Memory B cell (primary cell): ENCODE data around the gene CCDC178.

Experiments used
- ATAC-seq: fragments of 150-1000 bp; cut with Tn5 transposase; 2 replicates; pipeline ENCODE4 v1.10.0; 2021; ENCODE audit warnings: low read depth, mild to moderate bottlenecking, moderate library complexity
- DNase-seq, 2 donors: peaks; one replicate each; pipeline ENCODE4 v3.0.0; 2022; ENCODE audit warnings: low spot score in 2 of 2
- H3K27ac Mint-ChIP-seq: one replicate; pipeline ENCODE4 v1.8.0; 2022; ENCODE audit warnings: mild to moderate bottlenecking, moderate library complexity, mixed read lengths
- H3K27me3 Mint-ChIP-seq: one replicate; pipeline ENCODE4 v1.8.0; 2022; ENCODE audit warnings: mixed read lengths
- H3K36me3 Mint-ChIP-seq: one replicate; pipeline ENCODE4 v1.8.0; 2022; ENCODE audit warnings: mild to moderate bottlenecking, mixed read lengths
- H3K4me1 Mint-ChIP-seq: one replicate; pipeline ENCODE4 v1.8.0; 2022; ENCODE audit warnings: mixed read lengths
- H3K4me3 Mint-ChIP-seq: one replicate; pipeline ENCODE4 v1.8.0; 2022; ENCODE audit warnings: mild to moderate bottlenecking, moderate library complexity, mixed read lengths
- H3K9me3 Mint-ChIP-seq: one replicate; pipeline ENCODE4 v1.8.0; 2022; ENCODE audit warnings: mixed read lengths

The CCDC178 gene

GRCh38 chr18:32891130-32891529 is 549.4 kb downstream of the CCDC178 start:
- no peak overlapping the region for H3K27ac Mint-ChIP-seq
- H3K4me3 Mint-ChIP-seq, result no peak overlapping the region
- ATAC-seq (peak; percentile 73), DNase-seq (no peak)
- H3K9me3 Mint-ChIP-seq, result no peaks in the 10 kb centered on the region
- H3K27me3 Mint-ChIP-seq, result no peaks in the 10 kb centered on the region
- H3K36me3 Mint-ChIP-seq, result no peaks in the 10 kb centered on the region
- peaks cover 6% of the 10 kb centered on the region for H3K4me1 Mint-ChIP-seq

GRCh38 chr18:32889615-32890593 is 550.6 kb downstream of the CCDC178 start:
- ATAC-seq (no peak), DNase-seq (no peak)
- H3K27me3 Mint-ChIP-seq, result no peaks in the 10 kb centered on the region
- H3K4me1 Mint-ChIP-seq, result peaks cover 9% of the 10 kb centered on the region
- H3K27ac Mint-ChIP-seq, result no peak overlapping the region
- H3K9me3 Mint-ChIP-seq, result no peaks in the 10 kb centered on the region
- H3K36me3 Mint-ChIP-seq, result no peaks in the 10 kb centered on the region
- H3K4me3 Mint-ChIP-seq, result no peak overlapping the region

GRCh38 chr18:32888306-32888705 is 552.2 kb downstream of the CCDC178 start:
- no peaks in the 10 kb centered on the region for H3K9me3 Mint-ChIP-seq

More at GRCh38 chr18:32888306-32888705, 552.2 kb downstream of the CCDC178 start:
- Mint-ChIP-seq H3K4me3 (no peak overlapping the region), H3K27ac (no peak overlapping the region), H3K4me1 (peaks cover 9% of the 10 kb centered on the region), H3K36me3 (no peaks in the 10 kb centered on the region), H3K27me3 (no peaks in the 10 kb centered on the region)
- DNase-seq, result no peak
- no peak for ATAC-seq
